PC-3 (cell line): Measurements from ENCODE around the gene ANKIB1. TPM values are rescaled to one million over a fixed set of nuclear protein-coding genes. Genes with fewer than 3 reads are reported as not detected.

ENCODE experiments used
- ATAC-seq: fragments of 200-7000 bp; cut with Tn5 transposase; 2 replicates; pipeline ENCODE4 v1.9.1; 2020; ENCODE audit warnings: mild to moderate bottlenecking, moderate library complexity
- BruUV-seq: library from RNA; stranded (reverse); fragments of 400-500 nt; replicated peaks from 2 replicates; lab custom pipeline; 2021; lab: Mats Ljungman, UMichigan
- CTCF ChIA-PET: fragments of 300-600 bp; sonication (Branson Sonifier 250); formaldehyde crosslinking; loops from one replicate; lab custom pipeline; 2022; ENCODE audit warnings: antibody characterized with exemption; lab: Charles Lee
- POLR2A ChIA-PET: fragments of 300-600 bp; sonication (Branson Sonifier 250); formaldehyde crosslinking; loops from one replicate; lab custom pipeline; 2022; ENCODE audit warnings: antibody characterized with exemption; ENCODE audit not compliant: unreplicated experiment; lab: Charles Lee
- DNase-seq: peaks from one replicate; pipeline ENCODE4 v3.0.0-alpha.2; 2015
- H2AFZ ChIP-seq: fragments of 300-600 bp; sonication (generic); 2 replicates; pipeline ENCODE4 v1.6.0; 2016; ENCODE audit warnings: antibody characterized with exemption, low read length
- H3F3A ChIP-seq: fragments of 300-600 bp; sonication (generic); one replicate; pipeline ENCODE4 v1.6.0; 2017; ENCODE audit warnings: antibody characterized with exemption, low read length, control low read depth, mild to moderate bottlenecking; ENCODE audit not compliant: unreplicated experiment
- H3K27ac ChIP-seq: fragments of 300-600 bp; sonication (generic); 2 replicates; pipeline ENCODE4 v1.5.1; 2016; ENCODE audit warnings: mild to moderate bottlenecking, low read length
- H3K27me3 ChIP-seq: fragments of 300-600 bp; sonication (generic); 2 replicates; pipeline ENCODE4 v1.6.1; 2016; ENCODE audit warnings: low read length, mixed read lengths
- H3K36me3 ChIP-seq: fragments of 300-600 bp; sonication (generic); 2 replicates; pipeline ENCODE4 v1.6.1; 2016; ENCODE audit warnings: low read depth, mixed run types, low read length, mixed read lengths
- H3K4me1 ChIP-seq: fragments of 300-600 bp; sonication (generic); 2 replicates; pipeline ENCODE4 v1.5.1; 2016; ENCODE audit warnings: low read length; ENCODE audit not compliant: insufficient read depth
- H3K4me2 ChIP-seq: fragments of 300-600 bp; sonication (generic); 2 replicates; pipeline ENCODE4 v1.6.0; 2016; ENCODE audit warnings: low read length
- H3K4me3 ChIP-seq: fragments of 300-600 bp; sonication (generic); 2 replicates; pipeline ENCODE4 v1.5.1; 2016; ENCODE audit warnings: mild to moderate bottlenecking, low read length, mixed read lengths
- H3K79me2 ChIP-seq: fragments of 300-600 bp; sonication (generic); 2 replicates; pipeline ENCODE4 v1.6.1; 2017; ENCODE audit warnings: low read length, mixed read lengths
- H3K9ac ChIP-seq: fragments of 300-600 bp; sonication (generic); 2 replicates; pipeline ENCODE4 v1.6.0; 2016; ENCODE audit warnings: mild to moderate bottlenecking, low read length
- H3K9me2 ChIP-seq: fragments of 300-600 bp; sonication (generic); replicated peaks from 2 replicates; pipeline ENCODE4 v1.6.1; 2016; ENCODE audit warnings: mixed run types, low read length, mixed read lengths
- H3K9me3 ChIP-seq: fragments of 300-600 bp; sonication (generic); 2 replicates; pipeline ENCODE4 v1.6.1; 2016; ENCODE audit warnings: low read length, mixed read lengths
- H4K20me1 ChIP-seq: fragments of 300-600 bp; sonication (generic); 2 replicates; pipeline ENCODE4 v1.6.1; 2016; ENCODE audit warnings: low read length, mixed read lengths
- CTCF ChIP-seq: fragments of 300-600 bp; sonication (generic); conservative IDR thresholded peaks from 2 replicates; pipeline ENCODE4 v1.5.1; 2017; ENCODE audit warnings: antibody characterized with exemption, low read depth, mild to moderate bottlenecking, low read length
- EZH2 ChIP-seq: fragments of 300-600 bp; sonication (generic); IDR thresholded peaks from one replicate; pipeline ENCODE4 v1.6.1; 2017; ENCODE audit warnings: antibody characterized with exemption, mild to moderate bottlenecking, low read length; ENCODE audit not compliant: unreplicated experiment
- EZH2phosphoT487 ChIP-seq: fragments of 300-600 bp; sonication (generic); IDR thresholded peaks from 2 replicates; pipeline ENCODE4 v1.6.1; 2018; ENCODE audit warnings: mild to moderate bottlenecking, antibody characterized with exemption, low read length, borderline replicate concordance
- intact Hi-C: fragments of 100-400 bp; cut with micrococcal nuclease; formaldehyde crosslinking; loops from 2 replicates; pipeline ENCODE4 v1.9.0; 2023
- total RNA-seq: library from RNA; depleted of rRNA; stranded (reverse); fragments of >200 nt; gene quantifications from 2 replicates; pipeline ENCODE4 v1.2.3, GENCODE V29; 2014

The ANKIB1 gene
- total RNA-seq, 1 experiment from 2014 or later = 32.1 TPM

DNA sequence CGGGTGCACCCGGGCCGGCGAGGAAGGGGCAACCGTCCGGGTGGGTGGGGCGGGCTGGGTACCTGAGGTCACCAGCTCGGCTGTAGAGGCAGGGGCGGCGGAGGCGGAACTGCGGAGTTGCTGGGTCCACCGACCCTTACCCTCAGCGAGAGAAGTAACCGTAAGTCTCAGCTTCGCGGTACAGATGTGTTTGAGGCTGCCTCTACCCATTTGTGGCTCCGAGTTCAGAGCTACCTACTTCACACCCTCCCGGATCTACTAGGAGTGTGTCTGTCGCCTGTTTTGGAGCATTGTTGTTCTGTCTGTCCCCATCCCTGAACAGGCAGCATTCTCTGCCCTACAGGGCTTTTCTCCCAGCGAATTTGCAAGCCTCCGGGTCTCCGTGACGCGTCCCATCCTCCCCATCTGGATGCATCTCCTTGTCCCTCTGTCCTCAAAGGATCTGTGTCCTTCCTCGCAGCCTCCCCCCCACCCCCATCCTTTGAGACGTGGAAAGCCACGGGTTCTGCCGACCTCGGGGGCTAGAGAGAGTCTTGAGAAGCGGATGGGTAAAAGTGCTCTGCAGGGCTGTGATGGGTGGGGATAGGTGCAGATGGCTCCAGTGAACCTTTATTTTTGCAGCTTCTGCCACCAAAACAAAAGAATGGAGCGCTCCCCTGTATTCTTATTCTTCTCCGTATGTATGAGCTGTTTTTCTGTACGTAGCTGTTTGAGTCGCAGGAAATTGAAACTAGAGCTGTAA lies 757 bp downstream of the ANKIB1 start:
- no peak for TF ChIP-seq EZH2phosphoT487
- no peak for TF ChIP-seq EZH2
- TF ChIP-seq CTCF = no peak
- H3K9me2 ChIP-seq = no peaks in the 10 kb centered on the region
- peak overlapping the region; percentile 84 for H3K27ac ChIP-seq
- peak overlapping the region; percentile 94 for H3K9ac ChIP-seq
- H3F3A ChIP-seq = no peaks in the 10 kb centered on the region
- ChIA-PET POLR2A (interaction anchor here (0.6 kb wide), 5 partner anchors 39 to 1104 kb away, joined by 3 to 6 read pairs (median 3); partner anchors contain the start of genes CYP51A1 and PEX1), CTCF (interaction anchor here (0.5 to 1.5 kb wide), 6 partner anchors 14 to 201 kb away, joined by 3 to 4 read pairs (median 3); partner anchors contain the start of genes GATAD1 and LRRD1)
- no peaks in the 10 kb centered on the region for H3K27me3 ChIP-seq
- ATAC-seq (peak; percentile 28), DNase-seq (peak; percentile 19)
- TSS peak; percentile 36 for BruUV-seq
- H3K36me3 ChIP-seq = no peaks in the 10 kb centered on the region
- no peaks in the 10 kb centered on the region for H3K9me3 ChIP-seq
- H3K4me3 ChIP-seq = peak overlapping the region; percentile 92
- H2AFZ ChIP-seq = peak overlapping the region; percentile 52; the same call in 1 of the 2 replicates
- H4K20me1 ChIP-seq = peaks cover 10% of the 10 kb centered on the region; the same call in 1 of the 2 replicates
- H3K79me2 ChIP-seq = peaks cover 83% of the 10 kb centered on the region
- intact Hi-C loops = no loop called here
- H3K4me2 ChIP-seq = peak overlapping the region; percentile 93
- peaks cover 21% of the 10 kb centered on the region for H3K4me1 ChIP-seq

- TF ChIP-seq EZH2 (no peak), EZH2phosphoT487 (no peak), CTCF (no peak)
- H2AFZ ChIP-seq = no peak overlapping the region
- no peaks in the 10 kb centered on the region for H3K9me3 ChIP-seq
- ATAC-seq (no peak), DNase-seq (no peak)
- H3K27ac ChIP-seq = no peak overlapping the region
- POLR2A ChIA-PET = no interaction called here
- no peaks in the 10 kb centered on the region for H3K27me3 ChIP-seq
- peaks cover 12% of the 10 kb centered on the region; the same call in 1 of the 2 replicates for H3K36me3 ChIP-seq
- no TSS peak for BruUV-seq
- H3F3A ChIP-seq = no peaks in the 10 kb centered on the region
- no peak overlapping the region for H3K9ac ChIP-seq
- peaks cover 18% of the 10 kb centered on the region for H3K4me1 ChIP-seq
- H3K79me2 ChIP-seq = peaks cover 91% of the 10 kb centered on the region
- no peaks in the 10 kb centered on the region for H3K9me2 ChIP-seq
- peaks cover 10% of the 10 kb centered on the region; the same call in 1 of the 2 replicates for H4K20me1 ChIP-seq
- CTCF ChIA-PET = interaction anchor here (0.6 kb wide), 1 partner anchor 102 kb away, joined by 3 read pairs; no protein-coding TSS in a partner anchor
- no peak overlapping the region for H3K4me3 ChIP-seq
- H3K4me2 ChIP-seq = no peak overlapping the region
- intact Hi-C loops = no loop called here
Observed at GRCh38 chr7:92250603-92251002, 4.8 kb downstream of the ANKIB1 start.

DNA sequence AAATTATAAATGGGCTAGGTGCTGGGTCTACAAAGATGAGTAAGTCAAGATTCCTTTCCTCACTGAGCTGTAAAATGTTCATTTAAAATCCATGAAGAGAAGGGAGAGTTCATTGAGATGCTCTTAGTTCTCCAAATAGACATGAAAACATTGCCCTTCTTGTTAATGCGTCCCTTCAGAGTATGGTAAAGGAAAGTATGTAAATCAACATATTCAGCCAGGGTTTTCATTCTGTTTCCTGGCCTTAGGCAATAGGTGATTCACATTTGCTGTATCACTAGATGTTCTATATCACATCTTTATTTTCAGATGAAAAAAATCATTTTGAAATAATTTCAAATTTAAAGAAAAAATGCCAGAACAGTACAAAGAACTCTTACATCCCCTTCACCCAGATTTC lies 5.4 kb downstream of the ANKIB1 start:
- no peaks in the 10 kb centered on the region for H3F3A ChIP-seq
- H3K9ac ChIP-seq = no peak overlapping the region
- no peak overlapping the region for H2AFZ ChIP-seq
- no peak for TF ChIP-seq EZH2
- no peak for TF ChIP-seq EZH2phosphoT487
- no peak for TF ChIP-seq CTCF
- H3K27me3 ChIP-seq = no peaks in the 10 kb centered on the region
- BruUV-seq = no TSS peak
- no peak overlapping the region for H3K27ac ChIP-seq
- peaks cover 22% of the 10 kb centered on the region for H3K4me1 ChIP-seq
- H4K20me1 ChIP-seq = peaks cover 10% of the 10 kb centered on the region; the same call in 1 of the 2 replicates
- H3K9me2 ChIP-seq = no peaks in the 10 kb centered on the region
- ChIA-PET CTCF (no interaction called here), POLR2A (no interaction called here)
- no peak for DNase-seq
- intact Hi-C loops = no loop called here
- H3K4me3 ChIP-seq = no peak overlapping the region
- H3K9me3 ChIP-seq = no peaks in the 10 kb centered on the region
- no peak overlapping the region for H3K4me2 ChIP-seq
- peaks cover 12% of the 10 kb centered on the region; the same call in 1 of the 2 replicates for H3K36me3 ChIP-seq
- no peak for ATAC-seq
- H3K79me2 ChIP-seq = peaks cover 96% of the 10 kb centered on the region
